Panc1 (cell line): ENCODE results near the gene TMTC2. TPM values are rescaled to one million over a fixed set of nuclear protein-coding genes. Genes with fewer than 3 reads are reported as not detected.

Experiments used
- ATAC-seq: fragments of 200-7000 bp; cut with Tn5 transposase; 2 replicates; pipeline ENCODE4 v1.9.1; 2020; ENCODE audit warnings: mild to moderate bottlenecking, moderate library complexity
- BruUV-seq: library from RNA; stranded (reverse); fragments of 400-500 nt; replicated peaks from 2 replicates; lab custom pipeline; 2021; lab: Mats Ljungman, UMichigan
- CTCF ChIA-PET: fragments of 300-600 bp; sonication (Branson Sonifier 250); formaldehyde crosslinking; loops from one replicate; lab custom pipeline; 2022; ENCODE audit warnings: antibody characterized with exemption; lab: Charles Lee
- POLR2A ChIA-PET: fragments of 300-600 bp; sonication (Branson Sonifier 250); formaldehyde crosslinking; loops from one replicate; lab custom pipeline; 2022; ENCODE audit warnings: antibody characterized with exemption; lab: Charles Lee
- DNase-seq: peaks from one replicate; pipeline ENCODE4 v3.0.0-alpha.2; 2010; ENCODE audit warnings: low read depth, low spot score
- H3K27ac ChIP-seq: 2 replicates; pipeline ENCODE4 v1.5.1; 2011; ENCODE audit warnings: mild to moderate bottlenecking, low read length, inconsistent platforms
- H3K27me3 ChIP-seq: fragments of 200-500 bp; sonication (Bioruptor generic); 2 replicates; pipeline ENCODE4 v1.6.0; 2014; ENCODE audit warnings: low read length, inconsistent platforms; ENCODE audit not compliant: control insufficient read depth, insufficient read depth
- H3K36me3 ChIP-seq: fragments of 200-500 bp; sonication (Bioruptor generic); 2 replicates; pipeline ENCODE4 v1.5.1; 2014; ENCODE audit warnings: inconsistent platforms, mild to moderate bottlenecking, low read length, moderate library complexity; ENCODE audit not compliant: control insufficient read depth, insufficient read depth
- H3K4me1 ChIP-seq: 2 replicates; pipeline ENCODE4 v1.5.1; 2011; ENCODE audit warnings: inconsistent platforms, mild to moderate bottlenecking, low read length, moderate library complexity; ENCODE audit not compliant: control insufficient read depth, insufficient read depth
- H3K4me3 ChIP-seq, 2 experiments: 2 replicates each; pipeline ENCODE4 v1.5.1; 2011 to 2012; ENCODE audit warnings: low read depth in 2 of 2, low read length in 2 of 2, mild to moderate bottlenecking in 2 of 2, inconsistent platforms in 1 of 2, moderate library complexity in 1 of 2
- H3K9me3 ChIP-seq: fragments of 200-500 bp; sonication (Bioruptor generic); 2 replicates; pipeline ENCODE4 v1.5.1; 2014; ENCODE audit warnings: low read depth, mild to moderate bottlenecking, inconsistent platforms, low read length, moderate library complexity; ENCODE audit not compliant: control insufficient read depth, insufficient read depth
- CTCF ChIP-seq: fragments of 450-650 bp; IDR thresholded peaks from 2 replicates; pipeline ENCODE4 v1.5.1; 2017; ENCODE audit warnings: mild to moderate bottlenecking
- POLR2AphosphoS5 ChIP-seq: IDR thresholded peaks from 2 replicates; pipeline ENCODE4 v1.6.1; 2012; ENCODE audit warnings: mild to moderate bottlenecking, low read depth, low read length, moderate library complexity
- REST ChIP-seq, 2 experiments: IDR thresholded peaks; 2 replicates each; pipeline ENCODE4 v1.6.1; 2011 to 2012; ENCODE audit warnings: low read depth in 2 of 2, control low read depth in 1 of 2, low read length in 1 of 2, mild to moderate bottlenecking in 1 of 2, moderate library complexity in 1 of 2; ENCODE audit not compliant: insufficient read depth in 1 of 2
- SIN3A ChIP-seq: IDR thresholded peaks from 2 replicates; pipeline ENCODE4 v1.6.1; 2012; ENCODE audit warnings: low read depth, mild to moderate bottlenecking, low read length, moderate library complexity, borderline replicate concordance; ENCODE audit not compliant: insufficient read depth
- TCF7L2 ChIP-seq: IDR thresholded peaks from 2 replicates; pipeline ENCODE4 v1.6.1; 2011; ENCODE audit warnings: mild to moderate bottlenecking, low read depth, low read length, inconsistent platforms
- in situ Hi-C: cut with HindIII; loops from 2 replicates; pipeline ENCODE4 v1.10.0; 2016; ENCODE audit warnings: low sequenced_read_pairs, low pct_unique_long_range_greater_than_20kb
- intact Hi-C: fragments of 100-400 bp; cut with micrococcal nuclease; formaldehyde crosslinking; loops from one replicate; pipeline ENCODE4 v1.10.0; 2022; ENCODE audit not compliant: unreplicated experiment
- total RNA-seq: library from RNA; stranded (reverse); gene quantifications from one replicate; pipeline ENCODE4 v1.2.1, GENCODE V29; 2021; ENCODE audit not compliant: unreplicated experiment

The TMTC2 gene
- total RNA-seq, 1 experiment from 2014 or later: 5.7 TPM

GRCh38 chr12:82730953-82731459 lies 44.3 kb downstream of the TMTC2 start:
- Histone ChIP-seq H3K27me3 (no peaks in the 10 kb centered on the region), H3K27ac (no peak overlapping the region), H3K36me3 (no peaks in the 10 kb centered on the region), H3K4me1 (no peaks in the 10 kb centered on the region), H3K4me3 (no peak overlapping the region), H3K9me3 (no peaks in the 10 kb centered on the region)
- intact Hi-C loops (no loop called here), in situ Hi-C loops (no loop called here)
- BruUV-seq: no TSS peak
- ChIA-PET POLR2A (interaction anchor here (0.6 kb wide), 1 partner anchor 973 kb away, joined by 3 read pairs; no protein-coding TSS in a partner anchor), CTCF (no interaction called here)
- TF ChIP-seq SIN3A: no peak
- ATAC-seq (no peak), DNase-seq (no peak)

- peak; percentile 1 for DNase-seq
- Histone ChIP-seq H3K9me3 (no peaks in the 10 kb centered on the region), H3K27ac (no peak overlapping the region), H3K4me1 (no peaks in the 10 kb centered on the region), H3K4me3 (no peak overlapping the region), H3K27me3 (no peaks in the 10 kb centered on the region), H3K36me3 (no peaks in the 10 kb centered on the region)
- POLR2A ChIA-PET: no interaction called here
- TF ChIP-seq CTCF (no peak), REST (IDR thresholded peaks at IDR 0.05; ENCODE audit: insufficient read depth in 1 of 2, low read depth in 2 of 2, low read length in 1 of 2) (no peak), TCF7L2 (no peak), POLR2AphosphoS5 (no peak), SIN3A (no peak)
- intact Hi-C loops (no loop called here), in situ Hi-C loops (no loop called here)
- BruUV-seq: no TSS peak
- peak; percentile 72 for ATAC-seq
- CTCF ChIA-PET: no interaction called here
These were observed 53.7 kb downstream of the TMTC2 start for GRCh38 chr12:82740129-82741000.
